ENCODE measurements around the gene AGTRAP.

The AGTRAP gene

DNA sequence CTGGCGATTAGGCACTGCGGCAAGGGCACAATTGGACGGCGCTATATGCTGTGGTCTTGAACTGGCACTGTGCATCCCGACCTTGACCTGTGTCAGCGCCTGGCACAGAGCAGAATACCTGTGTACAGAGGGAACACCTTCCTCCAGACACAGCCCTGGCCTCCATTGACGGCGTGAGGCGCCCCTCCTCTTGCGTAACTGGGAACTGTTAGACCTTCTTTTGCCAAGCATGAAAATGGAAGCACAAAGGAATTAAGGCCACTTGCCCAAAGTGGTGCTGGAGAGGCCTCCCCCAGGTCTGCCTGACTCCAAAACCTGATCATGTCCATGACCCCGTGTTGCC lies 6.8 kb upstream of the AGTRAP start:
- ChIA-PET POLR2A (no interaction called here), CTCF (interaction anchor here (0.7 kb wide), 1 partner anchor 626 kb away, joined by 4 read pairs; no protein-coding TSS in a partner anchor)
- H3K36me3 ChIP-seq (ENCODE audit: control insufficient read depth in 2 of 2, insufficient read depth in 1 of 2, low read length in 2 of 2): no peaks in the 10 kb centered on the region
- no peak for TF ChIP-seq ZNF184 (tag by site-specific recombination; IDR thresholded peaks at IDR 0.05)
- TF ChIP-seq, protein P1, sequence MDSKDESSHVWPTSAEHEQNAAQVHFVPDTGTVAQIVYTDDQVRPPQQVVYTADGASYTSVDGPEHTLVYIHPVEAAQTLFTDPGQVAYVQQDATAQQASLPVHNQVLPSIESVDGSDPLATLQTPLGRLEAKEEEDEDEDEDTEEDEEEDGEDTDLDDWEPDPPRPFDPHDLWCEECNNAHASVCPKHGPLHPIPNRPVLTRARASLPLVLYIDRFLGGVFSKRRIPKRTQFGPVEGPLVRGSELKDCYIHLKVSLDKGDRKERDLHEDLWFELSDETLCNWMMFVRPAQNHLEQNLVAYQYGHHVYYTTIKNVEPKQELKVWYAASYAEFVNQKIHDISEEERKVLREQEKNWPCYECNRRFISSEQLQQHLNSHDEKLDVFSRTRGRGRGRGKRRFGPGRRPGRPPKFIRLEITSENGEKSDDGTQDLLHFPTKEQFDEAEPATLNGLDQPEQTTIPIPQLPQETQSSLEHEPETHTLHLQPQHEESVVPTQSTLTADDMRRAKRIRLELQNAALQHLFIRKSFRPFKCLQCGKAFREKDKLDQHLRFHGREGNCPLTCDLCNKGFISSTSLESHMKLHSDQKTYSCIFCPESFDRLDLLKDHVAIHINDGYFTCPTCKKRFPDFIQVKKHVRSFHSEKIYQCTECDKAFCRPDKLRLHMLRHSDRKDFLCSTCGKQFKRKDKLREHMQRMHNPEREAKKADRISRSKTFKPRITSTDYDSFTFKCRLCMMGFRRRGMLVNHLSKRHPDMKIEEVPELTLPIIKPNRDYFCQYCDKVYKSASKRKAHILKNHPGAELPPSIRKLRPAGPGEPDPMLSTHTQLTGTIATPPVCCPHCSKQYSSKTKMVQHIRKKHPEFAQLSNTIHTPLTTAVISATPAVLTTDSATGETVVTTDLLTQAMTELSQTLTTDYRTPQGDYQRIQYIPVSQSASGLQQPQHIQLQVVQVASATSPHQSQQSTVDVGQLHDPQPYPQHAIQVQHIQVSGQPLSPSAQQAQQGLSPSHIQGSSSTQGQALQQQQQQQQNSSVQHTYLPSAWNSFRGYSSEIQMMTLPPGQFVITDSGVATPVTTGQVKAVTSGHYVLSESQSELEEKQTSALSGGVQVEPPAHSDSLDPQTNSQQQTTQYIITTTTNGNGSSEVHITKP (tag by site-specific recombination; IDR thresholded peaks at IDR 0.05): no peak
- no peak for TF ChIP-seq ZBTB1 (tag by site-specific recombination; IDR thresholded peaks at IDR 0.05)
- TF ChIP-seq ZNF610 (tag by site-specific recombination; IDR thresholded peaks at IDR 0.05; ENCODE audit: borderline replicate concordance): no peak
- TF ChIP-seq ZNF664 (tag by site-specific recombination; IDR thresholded peaks at IDR 0.05): peak; percentile 80; the same call in 1 of the 2 replicates
- no peak for TF ChIP-seq ZNF366 (tag by site-specific recombination; conservative IDR thresholded peaks at IDR 0.05)
- no peak for TF ChIP-seq ZBTB20 (tag by site-specific recombination; IDR thresholded peaks at IDR 0.05)
- no peak overlapping the region for H3K27ac ChIP-seq (ENCODE audit: extremely low read depth, low read depth, low read length)
- no peaks in the 10 kb centered on the region for H3K4me1 ChIP-seq (ENCODE audit: control insufficient read depth, insufficient read depth, low read length)
- H3K4me3 ChIP-seq (ENCODE audit: low read depth, low read length): no peak overlapping the region
- no peaks in the 10 kb centered on the region for H3K9me3 ChIP-seq (ENCODE audit: control insufficient read depth, insufficient read depth, low read depth, low read length)

- no peaks in the 10 kb centered on the region for H3K4me1 ChIP-seq (ENCODE audit: control insufficient read depth, insufficient read depth, low read length)
- H3K27ac ChIP-seq (ENCODE audit: extremely low read depth, low read depth, low read length): no peak overlapping the region
- H3K9me3 ChIP-seq (ENCODE audit: control insufficient read depth, insufficient read depth, low read depth, low read length): no peaks in the 10 kb centered on the region
- ChIA-PET POLR2A (no interaction called here), CTCF (no interaction called here)
- no peaks in the 10 kb centered on the region for H3K36me3 ChIP-seq (ENCODE audit: control insufficient read depth in 2 of 2, insufficient read depth in 1 of 2, low read length in 2 of 2)
- TF ChIP-seq GLIS1 (tag by site-specific recombination; IDR thresholded peaks at IDR 0.05) (peak; percentile 56), EGR2 (tag by site-specific recombination; IDR thresholded peaks at IDR 0.05; ENCODE audit: low read depth) (peak; percentile 98), ZBTB26 (tag by site-specific recombination; optimal IDR thresholded peaks at IDR 0.05) (peak; percentile 35), ZNF266 (tag by site-specific recombination; IDR thresholded peaks at IDR 0.05; ENCODE audit: low read depth) (peak; percentile 28; the same call in 1 of the 2 replicates), ZFHX2 (tag by site-specific recombination; conservative IDR thresholded peaks at IDR 0.05) (peak; percentile 98), ZBTB17 (tag by site-specific recombination; IDR thresholded peaks at IDR 0.05) (no peak), ZSCAN4 (tag by site-specific recombination; IDR thresholded peaks at IDR 0.05) (peak; percentile 94)
- TF ChIP-seq, protein P2, sequence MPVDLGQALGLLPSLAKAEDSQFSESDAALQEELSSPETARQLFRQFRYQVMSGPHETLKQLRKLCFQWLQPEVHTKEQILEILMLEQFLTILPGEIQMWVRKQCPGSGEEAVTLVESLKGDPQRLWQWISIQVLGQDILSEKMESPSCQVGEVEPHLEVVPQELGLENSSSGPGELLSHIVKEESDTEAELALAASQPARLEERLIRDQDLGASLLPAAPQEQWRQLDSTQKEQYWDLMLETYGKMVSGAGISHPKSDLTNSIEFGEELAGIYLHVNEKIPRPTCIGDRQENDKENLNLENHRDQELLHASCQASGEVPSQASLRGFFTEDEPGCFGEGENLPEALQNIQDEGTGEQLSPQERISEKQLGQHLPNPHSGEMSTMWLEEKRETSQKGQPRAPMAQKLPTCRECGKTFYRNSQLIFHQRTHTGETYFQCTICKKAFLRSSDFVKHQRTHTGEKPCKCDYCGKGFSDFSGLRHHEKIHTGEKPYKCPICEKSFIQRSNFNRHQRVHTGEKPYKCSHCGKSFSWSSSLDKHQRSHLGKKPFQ (tag by site-specific recombination; IDR thresholded peaks at IDR 0.05): peak; percentile 85
- TF ChIP-seq, protein P3, sequence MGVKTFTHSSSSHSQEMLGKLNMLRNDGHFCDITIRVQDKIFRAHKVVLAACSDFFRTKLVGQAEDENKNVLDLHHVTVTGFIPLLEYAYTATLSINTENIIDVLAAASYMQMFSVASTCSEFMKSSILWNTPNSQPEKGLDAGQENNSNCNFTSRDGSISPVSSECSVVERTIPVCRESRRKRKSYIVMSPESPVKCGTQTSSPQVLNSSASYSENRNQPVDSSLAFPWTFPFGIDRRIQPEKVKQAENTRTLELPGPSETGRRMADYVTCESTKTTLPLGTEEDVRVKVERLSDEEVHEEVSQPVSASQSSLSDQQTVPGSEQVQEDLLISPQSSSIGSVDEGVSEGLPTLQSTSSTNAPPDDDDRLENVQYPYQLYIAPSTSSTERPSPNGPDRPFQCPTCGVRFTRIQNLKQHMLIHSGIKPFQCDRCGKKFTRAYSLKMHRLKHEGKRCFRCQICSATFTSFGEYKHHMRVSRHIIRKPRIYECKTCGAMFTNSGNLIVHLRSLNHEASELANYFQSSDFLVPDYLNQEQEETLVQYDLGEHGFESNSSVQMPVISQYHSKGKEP (tag by site-specific recombination; IDR thresholded peaks at IDR 0.05): no peak
- no peak overlapping the region for H3K4me3 ChIP-seq (ENCODE audit: low read depth, low read length)
Observed at GRCh38 chr1:11729498-11730428, 6.2 kb upstream of the AGTRAP start.
